HG03097 (cell line): ENCODE results near the gene SMAP1.

Source experiments
- ATAC-seq: cut with Tn5 transposase; IDR thresholded peaks from one replicate; pipeline ENCODE4 v1.9.1; 2021; ENCODE audit not compliant: unreplicated experiment, low FRiP score

The SMAP1 gene

GRCh38 chr6:70667711-70668498 is at the start of gene SMAP1:
TSS of gene SMAP1 (plus strand) at chr6:70667883. CDS start at chr6:70668024, 141 bp downstream.
- ATAC-seq, result peak; percentile 93

GRCh38 chr6:70620746-70621145 is 46.9 kb upstream of the SMAP1 start:
- ATAC-seq, result no peak

GRCh38 chr6:70622461-70622860 is 45.2 kb upstream of the SMAP1 start:
- no peak for ATAC-seq

GRCh38 chr6:70625436-70625835 is 42.2 kb upstream of the SMAP1 start:
- no peak for ATAC-seq

- no peak for ATAC-seq
These were observed 40.0 kb upstream of the SMAP1 start for GRCh38 chr6:70627500-70628254.

- ATAC-seq, result no peak
These were observed 37.8 kb upstream of the SMAP1 start for GRCh38 chr6:70629929-70630328.

GRCh38 chr6:70633870-70634269 is 33.8 kb upstream of the SMAP1 start:
- no peak for ATAC-seq

GRCh38 chr6:70636596-70636995 is 31.1 kb upstream of the SMAP1 start:
- ATAC-seq, result no peak

- no peak for ATAC-seq
These were observed 29.2 kb upstream of the SMAP1 start for GRCh38 chr6:70638468-70638867.

- ATAC-seq, result peak; percentile 94
These were observed 16.3 kb upstream of the SMAP1 start for GRCh38 chr6:70651326-70651905.

GRCh38 chr6:70652216-70652615 is 15.5 kb upstream of the SMAP1 start:
- no peak for ATAC-seq

- no peak for ATAC-seq
These were observed 10.0 kb upstream of the SMAP1 start for GRCh38 chr6:70657706-70658105.

- ATAC-seq, result no peak
These were observed 3.7 kb upstream of the SMAP1 start for GRCh38 chr6:70663881-70664466.

- no peak for ATAC-seq
These were observed 977 bp upstream of the SMAP1 start for GRCh38 chr6:70666706-70667105.

- ATAC-seq, result no peak
These were observed 400 bp upstream of the SMAP1 start for GRCh38 chr6:70667256-70667710.

GRCh38 chr6:70668499-70668812 is 773 bp downstream of the SMAP1 start:
- peak; percentile 31 for ATAC-seq

- no peak for ATAC-seq
These were observed 1.4 kb downstream of the SMAP1 start for GRCh38 chr6:70669133-70669532.

GRCh38 chr6:70672549-70672948 is 4.9 kb downstream of the SMAP1 start:
- no peak for ATAC-seq

GRCh38 chr6:70673054-70673453 is 5.4 kb downstream of the SMAP1 start:
- no peak for ATAC-seq

GRCh38 chr6:70673601-70674000 is 5.9 kb downstream of the SMAP1 start:
- ATAC-seq, result no peak

- no peak for ATAC-seq
These were observed 8.1 kb downstream of the SMAP1 start for GRCh38 chr6:70675822-70676221.
